Measurements from ENCODE around the gene RREB1. TPM values are rescaled to one million over a fixed set of nuclear protein-coding genes. Genes with fewer than 3 reads are reported as not detected.

RREB1 gene
- total and polyA plus RNA-seq, 2 of the 4 experiments (the other 2 are of a cell fraction): 8.4 to 14.5 TPM

- H3K56ac ChIP-seq (ENCODE audit: extremely low read depth, insufficient read depth, low read length): no peak overlapping the region
- H2BK5ac ChIP-seq (ENCODE audit: low read depth, low read length, poor library complexity, severe bottlenecking): peak overlapping the region; percentile 92
- no peak overlapping the region; the same call in 1 of the 2 replicates for H3K14ac ChIP-seq (replicated peaks; ENCODE audit: low read depth, low read length)
- intact Hi-C loops (cut with micrococcal nuclease): loop anchor here (10.0 kb wide), 1 partner anchor 423 kb away; no protein-coding TSS in a partner anchor
- peak overlapping the region; percentile 45; the same call in 1 of the 2 replicates for H2BK20ac ChIP-seq (ENCODE audit: low read depth, low read length)
- H3K4me1 ChIP-seq (ENCODE audit: control insufficient read depth, insufficient read depth, low read length): peaks cover 40% of the 10 kb centered on the region
- ATAC-seq (ENCODE audit: low read depth) (no peak), DNase-seq (peak; percentile 79)
- H4K91ac ChIP-seq (ENCODE audit: insufficient read depth, low read depth, low read length): peak overlapping the region; percentile 19
- in situ Hi-C loops (cut with MboI; ENCODE audit: low sequenced_read_pairs): no loop called here
- no peaks in the 10 kb centered on the region for H3K27me3 ChIP-seq (ENCODE audit: control insufficient read depth, insufficient read depth, low read length)
- H3K4me2 ChIP-seq (ENCODE audit: low read depth, low read length): no peak overlapping the region
- H2BK120ac ChIP-seq (ENCODE audit: low read depth, low read length): peak overlapping the region; percentile 44
- H2BK15ac ChIP-seq (ENCODE audit: low read depth, low read length): peak overlapping the region; percentile 50; the same call in 2 of the 3 replicates
- peak overlapping the region; percentile 17 for H3K4ac ChIP-seq (ENCODE audit: low read depth, low read length)
- no peak overlapping the region; the same call in 1 of the 2 replicates for H3K9ac ChIP-seq (ENCODE audit: low read depth, low read length)
- peak overlapping the region; percentile 5; the same call in 1 of the 2 replicates for H4K5ac ChIP-seq (ENCODE audit: low read depth, low read length)
- no peak overlapping the region; the same call in 1 of the 2 replicates for H3K27ac ChIP-seq (ENCODE audit: insufficient read depth, low read length)
- no peak overlapping the region for H2AFZ ChIP-seq (replicated peaks; ENCODE audit: low read length, poor library complexity)
- ChIA-PET POLR2A (ENCODE audit: unreplicated experiment) (no interaction called here), CTCF (no interaction called here)
- H4K20me1 ChIP-seq (ENCODE audit: insufficient read depth, low read length): peaks cover 18% of the 10 kb centered on the region
- H3K4me3 ChIP-seq (ENCODE audit: insufficient read depth, low read depth, low read length): no peak overlapping the region
- peaks cover 27 to 67% of the 10 kb centered on the region in 2 experiments for H3K79me1 ChIP-seq (ENCODE audit: low read depth in 1 of 2, low read length in 2 of 2)
- peak overlapping the region; percentile 2 for H2AK9ac ChIP-seq (replicated peaks; ENCODE audit: low read depth, low read length, poor library complexity)
- peak overlapping the region; percentile 42; the same call in 1 of the 2 replicates for H2AK5ac ChIP-seq (ENCODE audit: low read depth, low read length)
- peaks cover 18% of the 10 kb centered on the region for H3K9me1 ChIP-seq (ENCODE audit: insufficient read depth, low read length)
- no peaks in the 10 kb centered on the region for H3K36me3 ChIP-seq (ENCODE audit: control insufficient read depth, insufficient read depth, low read length)
- BruUV-seq (replicated peaks): no TSS peak
- WGBS, 2 experiments (ENCODE audit: extremely low coverage in 2 of 2, insufficient read length in 1 of 2): no CpG with 5 or more reads among the region's 5 CpGs
- 0 out of 2 replicates have a peak overlapping the region, but pooled peaks have one; percentile 5 for H3K23ac ChIP-seq (ENCODE audit: low read depth, low read length)
- dilution Hi-C loops (cut with HindIII; ENCODE audit: low sequenced_read_pairs, unreplicated experiment): no loop called here
- no peaks in the 10 kb centered on the region for H3K9me3 ChIP-seq (ENCODE audit: control insufficient read depth, insufficient read depth, low read length)
- H4K8ac ChIP-seq (ENCODE audit: low read depth in 2 of 2, low read length in 2 of 2): 0 out of 4 replicates have a peak overlapping the region, but pooled peaks of 1 of the 2 experiments have one; percentile 7
- peak overlapping the region; percentile 42; the same call in 1 of the 2 replicates for H3K18ac ChIP-seq (ENCODE audit: low read depth, low read length)
- TF ChIP-seq MAFK (IDR thresholded peaks at IDR 0.05; ENCODE audit: low read depth, low read length) (no peak), ELK1 (IDR thresholded peaks at IDR 0.05; ENCODE audit: borderline replicate concordance, low read depth, low read length) (no peak), RFX5 (IDR thresholded peaks at IDR 0.05; ENCODE audit: low read depth, low read length) (peak; percentile 41; the same call in 1 of the 2 replicates), FOS (IDR thresholded peaks at IDR 0.05; ENCODE audit: low read depth, low read length) (peak; percentile 38; the same call in 1 of the 2 replicates), POLR2A (IDR thresholded peaks at IDR 0.05; ENCODE audit: low read depth, low read length) (no peak), CHD1 (IDR thresholded peaks at IDR 0.05; ENCODE audit: low read depth, low read length) (no peak), SMC3 (IDR thresholded peaks at IDR 0.05; ENCODE audit: low read depth, low read length) (no peak), MAZ (IDR thresholded peaks at IDR 0.05; ENCODE audit: borderline replicate concordance, low read depth, low read length) (no peak), RCOR1 (IDR thresholded peaks at IDR 0.05; ENCODE audit: insufficient replicate concordance, low read length) (no peak), CEBPB (IDR thresholded peaks at IDR 0.05; ENCODE audit: low read depth, low read length) (no peak), USF2 (IDR thresholded peaks at IDR 0.05; ENCODE audit: low read depth, low read length) (no peak), MXI1 (IDR thresholded peaks at IDR 0.05; ENCODE audit: borderline replicate concordance, low read depth, low read length) (peak; percentile 91), NFE2L2 (IDR thresholded peaks at IDR 0.05; ENCODE audit: low read depth, low read length) (no peak), BHLHE40 (IDR thresholded peaks at IDR 0.05; ENCODE audit: low read depth, low read length) (no peak), RAD21 (IDR thresholded peaks at IDR 0.05; ENCODE audit: low read length) (no peak)
Measured at GRCh38 chr6:7148100-7148822, 40.5 kb downstream of the RREB1 start.
